Urinary bladder (tissue), 4 donors: ENCODE measurements around the gene NUP133. TPM values are rescaled to one million over a fixed set of nuclear protein-coding genes. Genes with fewer than 3 reads are reported as not detected.

Source experiments
- DNase-seq: peaks from one replicate; pipeline ENCODE4 v3.0.0-alpha.2; 2015; ENCODE audit errors: extremely low spot score
- H3K27ac ChIP-seq: one replicate; pipeline ENCODE4 v1.5.1; 2013; ENCODE audit warnings: low read depth, mild to moderate bottlenecking, moderate library complexity
- H3K36me3 ChIP-seq: one replicate; pipeline ENCODE4 v1.6.1; 2013; ENCODE audit warnings: mild to moderate bottlenecking, moderate library complexity; ENCODE audit not compliant: insufficient read depth
- H3K4me1 ChIP-seq: one replicate; pipeline ENCODE4 v1.6.1; 2013; ENCODE audit warnings: mild to moderate bottlenecking, moderate library complexity; ENCODE audit not compliant: insufficient read depth
- H3K4me3 ChIP-seq: one replicate; pipeline ENCODE4 v1.5.1; 2013; ENCODE audit warnings: low read depth, low read length
- WGBS: extraction: QIAGEN DNeasy Blood & Tissue Kit; methylation state at CpG from one replicate; pipeline ENCODE4 v1.1.7; 2013; 5-methylcytosine and 5-hydroxymethylcytosine counted together
- polyA plus RNA-seq: library from polyadenylated mRNA; stranded (reverse); fragments of 200-250 nt; gene quantifications from one replicate; pipeline ENCODE4 v1.2.3, GENCODE V29; 2013
- total RNA-seq: library from RNA; depleted of rRNA; stranded (reverse); fragments of >200 nt; gene quantifications from one replicate; pipeline ENCODE4 v1.2.3, GENCODE V29; 2014
- donor health status: healthy with polysubstance abuse.
- donor health status: healthy.

NUP133 gene
- total and polyA plus RNA-seq, 2 donors: 18.5 to 50.2 TPM

DNA sequence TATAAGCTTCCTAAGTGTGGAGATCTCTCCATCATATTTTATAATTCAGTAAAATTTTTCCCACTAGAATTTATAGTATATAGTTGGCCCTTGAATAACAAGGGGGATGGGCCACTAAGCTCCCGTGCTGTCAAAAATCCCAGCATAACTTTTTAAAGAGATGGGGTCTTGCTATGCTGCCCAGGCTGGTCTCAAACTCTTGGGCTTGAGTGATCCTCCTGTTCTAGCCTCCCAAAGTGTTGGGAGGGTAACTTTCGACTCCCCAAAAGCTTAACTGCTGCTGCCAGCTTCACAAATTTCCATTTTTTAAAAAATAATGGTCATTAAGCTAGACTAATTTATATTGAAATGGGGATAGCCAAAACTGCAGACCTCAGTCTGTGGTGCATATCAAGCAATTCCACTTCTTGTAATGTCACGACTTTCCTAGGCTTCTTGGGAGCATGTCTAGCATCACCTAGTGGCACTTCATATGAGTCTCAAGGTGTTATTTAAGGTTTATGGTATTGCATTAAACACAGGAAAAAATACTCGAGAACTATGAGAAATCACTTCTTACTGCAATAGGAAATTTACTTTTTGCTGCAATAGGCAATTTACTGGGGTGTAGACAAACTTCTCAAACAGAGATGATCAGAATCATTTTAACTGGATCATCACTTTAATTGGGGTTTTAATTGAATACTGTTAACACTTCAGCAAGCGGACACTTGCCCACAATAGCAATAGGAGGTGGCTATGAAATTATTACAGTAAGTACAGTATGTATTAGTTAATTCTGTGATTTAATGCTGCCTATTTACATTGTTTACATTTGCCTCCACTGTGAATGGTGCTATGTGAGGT lies 55.0 kb downstream of the NUP133 start:
- 80% methylated on average over 5 of the region's 5 CpGs for WGBS

DNA sequence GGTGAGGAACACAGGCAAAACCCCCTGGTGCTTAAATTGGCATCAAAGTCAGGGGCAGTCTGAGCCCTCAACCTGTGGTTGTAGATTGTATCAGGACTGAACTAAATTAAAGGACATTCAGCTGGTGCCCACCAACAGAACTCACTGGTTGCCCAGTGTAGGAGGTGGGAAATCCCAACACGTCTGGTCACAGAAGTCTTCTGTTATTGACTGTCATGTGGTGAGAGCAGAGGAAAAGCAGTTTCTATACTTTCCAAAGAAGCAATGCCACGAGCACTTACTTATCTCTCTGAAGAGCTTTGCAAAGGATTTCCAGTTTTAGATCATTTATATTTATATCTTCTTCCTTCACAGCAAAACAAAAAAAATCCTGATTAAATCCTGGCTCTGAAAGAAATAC lies 59.3 kb downstream of the NUP133 start:
- H3K4me3 ChIP-seq: no peak overlapping the region
- 63% methylated on average over 2 of the region's 2 CpGs for WGBS
- no peak for DNase-seq
- no peaks in the 10 kb centered on the region for H3K4me1 ChIP-seq
- no peak overlapping the region for H3K27ac ChIP-seq
- no peaks in the 10 kb centered on the region for H3K36me3 ChIP-seq

More for the DNA sequence above, 55.0 kb downstream of the NUP133 start:
- no peak overlapping the region for H3K4me3 ChIP-seq
- H3K36me3 ChIP-seq: peaks cover 5% of the 10 kb centered on the region
- no peaks in the 10 kb centered on the region for H3K4me1 ChIP-seq
- no peak for DNase-seq
- no peak overlapping the region for H3K27ac ChIP-seq

DNA sequence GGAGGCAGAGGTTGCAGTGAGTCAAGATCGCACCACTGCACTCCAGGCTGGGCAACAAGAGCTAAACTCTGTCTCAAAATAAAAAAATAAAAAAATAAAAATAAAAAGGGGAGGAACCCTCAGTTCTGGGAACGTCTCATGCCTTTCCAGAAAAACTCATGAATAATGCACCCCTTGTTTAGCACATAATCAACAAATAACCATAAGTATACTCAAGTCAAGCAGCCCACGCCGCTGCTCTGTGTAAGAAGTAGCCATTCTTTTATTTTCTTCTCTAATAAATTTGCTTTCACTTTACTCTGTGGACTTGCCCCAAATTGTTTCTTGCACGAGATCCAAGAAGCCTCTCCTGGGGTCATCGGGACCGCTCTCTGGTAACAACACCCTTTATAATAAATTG lies 59.8 kb downstream of the NUP133 start:
- Histone ChIP-seq H3K36me3 (no peaks in the 10 kb centered on the region), H3K4me1 (no peaks in the 10 kb centered on the region), H3K27ac (no peak overlapping the region), H3K4me3 (no peak overlapping the region)
- no peak for DNase-seq
- WGBS: 88% methylated on average over 7 of the region's 7 CpGs

DNA sequence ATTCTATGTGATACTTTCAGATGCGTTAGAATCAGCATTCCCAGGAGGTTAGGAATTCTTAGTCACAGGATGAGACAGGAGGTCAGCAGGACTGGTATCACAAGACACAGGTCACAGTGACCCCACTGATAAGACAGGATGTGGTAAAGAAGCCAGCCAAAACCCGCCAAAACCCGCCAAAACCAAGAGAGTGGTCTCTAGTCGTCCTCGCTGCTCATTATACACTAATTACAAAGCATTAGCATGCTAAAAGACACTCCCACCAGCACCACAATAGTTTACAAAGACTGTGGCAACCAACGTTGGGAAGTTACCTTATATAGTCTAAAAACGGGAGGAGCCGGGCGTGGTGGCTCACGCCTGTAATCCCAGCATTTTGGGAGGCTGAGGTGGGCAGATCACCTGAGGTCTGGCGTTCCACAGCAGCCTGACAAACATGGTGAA lies 60.3 kb downstream of the NUP133 start:
- H3K4me1 ChIP-seq: no peaks in the 10 kb centered on the region
- DNase-seq: no peak
- no peak overlapping the region for H3K4me3 ChIP-seq
- 89% methylated on average over 11 of the region's 11 CpGs for WGBS
- H3K36me3 ChIP-seq: no peaks in the 10 kb centered on the region
- no peak overlapping the region for H3K27ac ChIP-seq

DNA sequence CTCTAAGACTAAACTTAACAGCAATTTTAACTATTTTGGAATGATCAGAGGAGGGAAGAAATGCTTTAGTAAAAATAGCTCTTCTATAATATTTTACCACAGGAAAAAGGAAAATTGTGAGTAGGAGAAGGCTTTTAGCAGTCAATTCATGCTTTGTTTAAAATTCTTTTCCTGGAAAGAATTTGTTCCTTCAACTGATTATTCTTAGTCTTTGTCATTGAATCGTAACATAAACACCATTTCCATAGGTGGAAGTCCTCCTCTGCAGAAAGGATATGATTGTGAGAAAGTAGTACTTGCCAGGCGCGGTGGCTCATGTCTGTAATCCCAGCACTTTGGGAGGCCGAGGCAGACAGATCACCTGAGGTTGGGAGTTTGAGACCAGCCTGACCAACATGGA lies 62.3 kb downstream of the NUP133 start:
- H3K36me3 ChIP-seq: no peaks in the 10 kb centered on the region

DNA sequence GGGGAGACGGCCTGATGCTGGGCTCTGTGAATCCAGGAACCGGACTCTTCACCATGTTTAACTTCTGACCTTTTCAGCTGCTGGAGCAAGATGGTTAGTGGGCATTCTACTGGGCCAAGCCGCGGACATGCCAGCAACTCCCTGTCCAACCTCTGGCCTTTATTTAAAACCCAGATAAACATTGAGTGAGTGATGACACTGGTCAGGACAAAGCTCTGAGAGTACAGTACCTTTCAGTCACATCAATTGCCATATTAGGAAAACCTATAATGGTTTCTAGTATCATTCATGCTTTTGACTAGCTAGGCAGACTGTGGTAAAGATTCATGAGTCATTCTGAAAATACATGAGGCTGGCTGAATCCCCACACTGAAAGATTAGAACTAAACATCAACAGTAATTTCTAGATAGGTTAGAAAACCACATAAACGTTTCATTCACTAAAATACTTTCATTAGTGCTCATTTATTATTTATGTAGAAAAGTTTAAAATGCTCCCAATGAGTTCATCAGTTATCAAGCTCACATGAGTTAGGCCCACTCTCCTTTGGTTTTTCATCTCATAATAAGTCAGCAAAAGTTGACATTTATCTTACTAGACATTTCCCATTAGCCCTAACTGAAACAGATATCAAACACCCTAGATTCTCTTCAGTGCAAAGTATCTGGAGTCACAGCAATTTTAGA lies 67.1 kb downstream of the NUP133 start:
- no peaks in the 10 kb centered on the region for H3K36me3 ChIP-seq
- no peak overlapping the region for H3K27ac ChIP-seq
- H3K4me1 ChIP-seq: no peaks in the 10 kb centered on the region
- 65% methylated on average over 5 of the region's 5 CpGs for WGBS
- DNase-seq: no peak
- H3K4me3 ChIP-seq: no peak overlapping the region

More for the DNA sequence above, 62.3 kb downstream of the NUP133 start:
- no peak overlapping the region for H3K4me3 ChIP-seq
- no peaks in the 10 kb centered on the region for H3K4me1 ChIP-seq
- WGBS: 93% methylated on average over 4 of the region's 4 CpGs
- no peak overlapping the region for H3K27ac ChIP-seq
- no peak for DNase-seq

DNA sequence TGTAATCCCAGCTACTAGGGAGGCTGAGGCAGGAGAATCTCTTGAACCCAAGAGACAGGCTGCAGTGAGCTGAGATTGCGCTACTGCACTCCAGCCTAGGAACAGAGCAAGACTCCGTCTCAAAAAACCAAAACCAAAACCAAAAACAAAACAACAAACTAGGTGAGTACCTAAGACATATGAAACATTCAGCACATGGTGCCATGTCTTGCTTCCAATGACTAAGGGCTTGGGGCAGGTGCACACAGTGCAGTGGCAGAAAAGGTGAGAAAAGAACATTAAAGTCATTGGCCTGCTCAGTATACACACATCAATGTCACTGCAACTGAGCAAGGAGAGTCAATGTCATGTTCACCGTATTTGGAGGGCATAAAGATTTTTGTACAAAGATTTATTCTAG lies 70.1 kb downstream of the NUP133 start:
- 95% methylated on average over 3 of the region's 3 CpGs for WGBS
- no peak for DNase-seq
- H3K4me1 ChIP-seq: no peaks in the 10 kb centered on the region

DNA sequence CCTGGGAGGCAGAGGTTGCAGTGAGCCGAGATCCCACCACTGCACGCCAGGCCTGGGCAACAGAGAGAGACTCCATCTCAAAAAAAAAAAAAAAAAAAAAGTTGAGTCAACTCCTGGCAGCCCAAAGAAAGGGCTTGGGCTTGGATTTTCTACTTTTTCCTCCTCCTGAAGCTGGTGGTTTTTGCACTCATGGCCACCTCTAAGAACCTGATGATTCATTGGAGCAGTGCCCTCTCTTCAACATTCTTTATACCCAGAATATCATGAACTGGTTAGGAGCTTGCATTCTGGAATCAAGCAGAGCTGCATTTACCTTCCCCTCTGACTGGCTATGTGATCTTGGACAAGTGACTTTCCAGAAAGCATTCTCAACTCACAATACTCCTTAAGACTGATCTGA lies 70.7 kb downstream of the NUP133 start:
- Histone ChIP-seq H3K36me3 (no peaks in the 10 kb centered on the region), H3K4me1 (no peaks in the 10 kb centered on the region), H3K27ac (no peak overlapping the region), H3K4me3 (no peak overlapping the region)
- DNase-seq: no peak
- WGBS: 97% methylated on average over 2 of the region's 2 CpGs

More for the DNA sequence above, 70.1 kb downstream of the NUP133 start:
- Histone ChIP-seq H3K4me3 (no peak overlapping the region), H3K36me3 (no peaks in the 10 kb centered on the region), H3K27ac (no peak overlapping the region)

DNA sequence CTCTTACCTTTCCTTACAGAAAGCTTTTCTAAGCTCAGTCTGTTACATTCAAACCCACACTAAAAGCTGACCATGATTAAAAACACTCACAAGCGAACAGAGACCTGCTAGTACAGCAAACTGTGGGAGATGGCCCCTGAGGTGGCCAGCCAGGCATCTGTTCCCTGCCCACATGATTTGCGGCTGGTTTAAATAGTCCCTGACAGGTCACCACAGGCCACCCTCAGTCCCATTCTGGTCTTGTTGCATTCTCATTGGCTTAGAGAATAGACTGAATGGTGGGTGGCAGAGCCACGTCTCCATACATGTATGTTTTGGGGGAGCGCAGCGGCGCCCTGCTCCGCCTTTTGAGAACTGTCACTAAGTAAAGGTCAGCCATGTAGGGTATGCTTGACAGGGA lies 71.9 kb downstream of the NUP133 start:
- WGBS: 67% methylated on average over 7 of the region's 7 CpGs
- no peak overlapping the region for H3K4me3 ChIP-seq
- H3K27ac ChIP-seq: no peak overlapping the region
- H3K4me1 ChIP-seq: no peaks in the 10 kb centered on the region
- H3K36me3 ChIP-seq: no peaks in the 10 kb centered on the region
- DNase-seq: no peak

DNA sequence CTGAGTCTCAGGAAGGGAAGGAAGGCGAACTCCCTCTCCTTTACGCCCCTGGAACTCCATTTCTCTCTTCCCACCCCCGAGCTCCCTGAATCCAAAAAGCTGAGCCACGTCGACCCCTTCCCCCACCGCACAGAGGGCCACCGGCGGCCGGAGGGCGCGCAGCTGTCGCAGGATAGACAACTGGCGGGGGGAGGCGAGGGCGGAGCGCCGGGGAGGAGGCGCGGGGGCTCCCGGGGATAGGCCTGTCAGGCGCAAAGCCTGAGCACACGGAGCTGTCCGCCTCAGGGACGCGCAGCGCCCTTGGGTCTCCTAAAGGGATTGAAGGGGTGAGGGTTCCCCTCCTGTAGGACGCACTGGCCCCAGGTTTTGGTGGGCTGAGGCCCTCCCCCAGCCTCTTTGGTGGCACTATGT lies 73.5 kb downstream of the NUP133 start:
- Histone ChIP-seq H3K4me1 (no peaks in the 10 kb centered on the region), H3K4me3 (no peak overlapping the region), H3K36me3 (no peaks in the 10 kb centered on the region), H3K27ac (no peak overlapping the region)
- no peak for DNase-seq
- WGBS: 1% methylated on average over 27 of the region's 27 CpGs

DNA sequence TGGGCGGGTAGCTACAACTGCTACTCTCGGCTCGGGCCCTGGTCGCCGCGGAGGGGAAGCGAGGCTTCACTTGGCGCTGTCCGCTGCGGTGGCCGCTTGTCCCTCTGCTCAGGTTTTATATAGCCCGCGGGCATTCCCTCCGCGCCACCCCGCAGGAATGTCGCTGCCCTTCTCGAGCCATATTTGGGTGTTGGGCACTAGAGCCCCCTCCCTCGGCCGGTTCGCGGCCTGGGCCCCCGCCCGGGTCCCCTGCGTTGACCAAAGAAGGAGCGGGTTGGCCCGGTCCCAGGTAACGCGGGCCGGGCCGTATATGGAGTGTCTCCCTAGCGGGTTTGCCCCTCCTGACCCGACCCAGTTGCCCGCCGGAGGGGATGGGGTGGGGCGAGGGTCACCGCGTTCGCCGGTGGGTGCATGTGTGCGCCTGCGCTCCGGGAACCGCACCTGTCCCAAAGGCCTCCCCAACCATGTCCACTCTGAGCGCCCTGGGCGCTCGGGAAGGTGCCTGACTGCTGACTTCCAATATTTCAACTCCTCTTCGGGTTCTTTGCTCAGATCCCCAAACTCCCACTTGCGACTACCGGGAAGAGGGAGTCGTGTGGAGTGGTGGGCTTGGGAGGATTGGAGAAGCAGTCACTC lies 74.0 kb downstream of the NUP133 start, which contains the start of gene ACTA1:
Gene ACTA1 (minus strand): TSS at position 90 of the 636 bp plus-strand sequence. CDS start 979 bp downstream, outside the sequence.
- WGBS: 2% methylated on average over 51 of the region's 51 CpGs
- Histone ChIP-seq H3K4me3 (no peak within 1 kb of the TSS), H3K27ac (no peak within 1 kb of the TSS), H3K4me1 (no peaks in the 10 kb centered on the region), H3K36me3 (no peaks in the 10 kb centered on the region)
- no peak for DNase-seq

DNA sequence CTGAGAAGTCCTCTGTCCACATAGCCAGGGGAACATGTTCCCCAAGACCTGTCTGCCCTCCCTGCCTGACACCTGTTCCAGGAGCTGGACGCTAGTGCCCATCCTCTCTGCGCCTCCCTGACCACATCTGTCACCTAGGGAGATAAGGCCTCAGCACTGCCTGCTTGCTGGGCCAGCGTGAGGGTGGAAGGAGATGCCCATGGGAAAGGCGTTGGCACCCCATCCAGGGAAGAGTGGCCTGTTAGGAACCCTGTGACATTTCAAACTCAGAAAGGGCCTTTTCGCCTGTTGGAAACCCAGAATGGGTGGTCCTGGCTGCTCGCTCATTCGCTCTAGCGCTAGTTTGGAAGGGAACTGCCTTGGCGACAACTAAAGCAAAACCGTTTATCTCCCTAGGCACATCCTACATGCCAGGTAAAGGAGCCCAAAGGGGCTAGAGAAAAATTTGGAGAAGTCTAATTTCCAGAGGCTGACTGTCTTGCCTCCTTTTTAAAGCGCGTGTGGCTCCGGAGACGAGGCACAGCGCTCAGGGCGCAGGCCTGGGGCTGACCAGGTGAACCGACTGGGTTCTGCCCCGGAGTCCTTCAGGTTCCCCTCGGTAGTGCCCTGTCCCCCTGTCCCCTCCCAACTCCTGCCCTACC lies 74.7 kb downstream of the NUP133 start:
- Histone ChIP-seq H3K27ac (no peak overlapping the region), H3K36me3 (no peaks in the 10 kb centered on the region), H3K4me3 (no peak overlapping the region), H3K4me1 (no peaks in the 10 kb centered on the region)
- 12% methylated on average over 19 of the region's 19 CpGs for WGBS
- DNase-seq: no peak

DNA sequence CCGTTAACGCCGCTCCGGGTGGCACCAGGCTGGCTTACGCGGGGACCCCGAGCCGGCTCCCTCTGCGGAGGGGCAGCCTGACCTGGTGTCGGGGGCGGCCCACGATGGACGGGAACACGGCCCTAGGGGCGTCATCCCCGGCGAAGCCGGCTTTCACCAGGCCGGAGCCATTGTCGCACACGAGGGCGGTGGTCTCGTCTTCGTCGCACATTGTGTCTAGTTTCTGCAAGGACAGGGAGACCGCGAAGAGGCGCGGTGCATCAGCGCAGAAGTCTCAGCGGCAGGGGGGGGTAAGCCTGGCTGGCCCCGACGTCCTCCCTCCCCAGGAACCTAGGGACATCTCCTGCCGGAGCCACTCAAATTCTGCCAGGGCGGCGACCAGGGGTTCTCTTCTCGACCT lies 75.2 kb downstream of the NUP133 start:
- Histone ChIP-seq H3K4me1 (no peaks in the 10 kb centered on the region), H3K27ac (no peak overlapping the region), H3K4me3 (no peak overlapping the region), H3K36me3 (no peaks in the 10 kb centered on the region)
- no peak for DNase-seq
- 9% methylated on average over 37 of the region's 37 CpGs for WGBS
